ENCODE results near the gene SLIT1.

The SLIT1 gene

DNA sequence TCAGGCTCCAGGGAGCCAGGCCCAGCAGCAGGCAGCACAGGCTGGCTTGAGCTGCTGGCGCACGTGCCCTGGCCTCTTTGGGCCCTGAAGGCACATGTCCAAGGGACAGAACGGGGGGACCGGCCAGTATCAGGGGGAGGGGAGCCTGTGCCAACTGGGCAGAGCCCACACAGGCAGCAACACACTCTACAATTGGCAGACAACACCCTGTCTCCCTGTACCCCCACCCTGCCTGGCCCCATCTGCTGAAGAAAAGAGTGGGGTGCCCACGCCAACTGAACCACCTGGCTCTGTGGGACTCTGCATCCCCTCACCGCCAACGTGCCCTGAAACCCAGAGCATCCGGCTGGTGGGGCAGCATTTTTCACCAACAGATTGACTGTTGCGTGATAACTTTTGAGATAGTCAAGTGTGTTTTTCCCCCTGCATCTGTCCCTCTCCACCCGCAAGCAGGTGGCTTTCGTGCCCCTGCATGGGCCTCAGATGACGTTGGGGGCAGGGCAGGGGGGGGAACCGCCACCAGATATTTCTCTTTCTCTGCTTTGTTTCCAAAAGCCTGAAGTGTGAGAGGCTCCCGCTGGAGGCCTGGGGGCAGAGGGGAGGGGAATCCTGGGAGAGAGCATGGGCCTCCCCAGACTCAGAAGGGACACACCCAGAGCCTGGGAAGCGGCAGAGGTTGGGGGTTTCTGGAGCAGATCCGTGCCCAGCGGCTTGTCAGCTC is 21.8 kb downstream of the SLIT1 start:
- H3K9me3 ChIP-seq (ENCODE audit: control insufficient read depth, low read length): no peaks in the 10 kb centered on the region
- no peaks in the 10 kb centered on the region for H3K36me3 ChIP-seq (ENCODE audit: control insufficient read depth, insufficient read depth, low read length)
- no peaks in the 10 kb centered on the region for H3K4me1 ChIP-seq (ENCODE audit: control insufficient read depth, insufficient read depth, low read length, poor library complexity, severe bottlenecking)
- no peak overlapping the region for H3K27ac ChIP-seq (ENCODE audit: insufficient read depth, low read length, poor library complexity, severe bottlenecking)
- H3K4me3 ChIP-seq (ENCODE audit: insufficient read depth, low read depth, low read length, poor library complexity, severe bottlenecking): no peak overlapping the region
- H3K27me3 ChIP-seq (replicated peaks; ENCODE audit: control insufficient read depth, insufficient read depth, low read length, poor library complexity, severe bottlenecking): no peaks in the 10 kb centered on the region
- no peak for DNase-seq

GRCh38 chr10:97163181-97163580 is 22.6 kb downstream of the SLIT1 start:
- H3K36me3 ChIP-seq (ENCODE audit: control insufficient read depth, insufficient read depth, low read length): no peaks in the 10 kb centered on the region
- no peaks in the 10 kb centered on the region for H3K9me3 ChIP-seq (ENCODE audit: control insufficient read depth, low read length)
- H3K27me3 ChIP-seq (replicated peaks; ENCODE audit: control insufficient read depth, insufficient read depth, low read length, poor library complexity, severe bottlenecking): no peaks in the 10 kb centered on the region
- H3K4me1 ChIP-seq (ENCODE audit: control insufficient read depth, insufficient read depth, low read length, poor library complexity, severe bottlenecking): no peaks in the 10 kb centered on the region
- DNase-seq: no peak
- H3K4me3 ChIP-seq (ENCODE audit: insufficient read depth, low read depth, low read length, poor library complexity, severe bottlenecking): no peak overlapping the region
- H3K27ac ChIP-seq (ENCODE audit: insufficient read depth, low read length, poor library complexity, severe bottlenecking): no peak overlapping the region

DNA sequence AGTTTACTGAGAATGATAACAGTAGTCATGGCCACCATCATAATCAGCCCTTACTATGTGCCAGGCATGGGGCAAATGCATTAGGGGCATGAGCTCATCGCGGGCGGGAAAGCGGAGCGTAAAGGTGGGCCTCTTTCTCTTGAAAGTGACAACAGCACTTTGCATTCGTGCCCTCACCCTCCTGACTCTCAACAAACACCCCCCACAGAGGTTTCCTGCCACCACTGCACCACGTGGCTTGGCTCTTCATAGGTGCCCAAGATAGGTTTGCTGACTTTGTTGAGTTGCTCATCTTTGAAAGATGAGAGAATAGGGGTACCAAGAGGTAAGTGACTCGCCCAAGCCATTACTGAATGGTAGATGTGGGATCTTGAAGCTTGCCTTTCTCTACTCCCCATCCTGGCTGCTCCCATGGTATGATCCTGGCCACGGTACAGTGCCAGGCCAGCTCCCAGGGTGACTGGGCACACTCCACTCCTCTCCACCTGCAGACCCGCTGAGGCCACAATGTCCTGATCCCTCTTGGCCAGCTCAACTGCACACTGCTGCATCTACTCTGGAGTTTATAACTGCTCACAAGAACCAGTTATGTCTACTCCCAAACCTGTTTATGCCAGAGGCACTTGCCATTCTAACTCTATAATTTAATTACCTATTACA is 26.0 kb downstream of the SLIT1 start:
- H3K9me3 ChIP-seq (ENCODE audit: control insufficient read depth, low read length): no peaks in the 10 kb centered on the region
- H3K27me3 ChIP-seq (replicated peaks; ENCODE audit: control insufficient read depth, insufficient read depth, low read length, poor library complexity, severe bottlenecking): no peaks in the 10 kb centered on the region
- DNase-seq: no peak
- H3K27ac ChIP-seq (ENCODE audit: insufficient read depth, low read length, poor library complexity, severe bottlenecking): no peak overlapping the region
- no peaks in the 10 kb centered on the region for H3K36me3 ChIP-seq (ENCODE audit: control insufficient read depth, insufficient read depth, low read length)
- no peak overlapping the region for H3K4me3 ChIP-seq (ENCODE audit: insufficient read depth, low read depth, low read length, poor library complexity, severe bottlenecking)
- no peaks in the 10 kb centered on the region for H3K4me1 ChIP-seq (ENCODE audit: control insufficient read depth, insufficient read depth, low read length, poor library complexity, severe bottlenecking)

- Histone ChIP-seq H3K36me3 (ENCODE audit: control insufficient read depth, insufficient read depth, low read length) (no peaks in the 10 kb centered on the region), H3K9me3 (ENCODE audit: control insufficient read depth, low read length) (no peaks in the 10 kb centered on the region), H3K27ac (ENCODE audit: insufficient read depth, low read length, poor library complexity, severe bottlenecking) (no peak overlapping the region), H3K4me1 (ENCODE audit: control insufficient read depth, insufficient read depth, low read length, poor library complexity, severe bottlenecking) (no peaks in the 10 kb centered on the region), H3K27me3 (replicated peaks; ENCODE audit: control insufficient read depth, insufficient read depth, low read length, poor library complexity, severe bottlenecking) (no peaks in the 10 kb centered on the region), H3K4me3 (ENCODE audit: insufficient read depth, low read depth, low read length, poor library complexity, severe bottlenecking) (no peak overlapping the region)
- no peak for DNase-seq
These were observed 28.1 kb downstream of the SLIT1 start for GRCh38 chr10:97157578-97158095.

- Histone ChIP-seq H3K4me3 (ENCODE audit: insufficient read depth, low read depth, low read length, poor library complexity, severe bottlenecking) (no peak overlapping the region), H3K36me3 (ENCODE audit: control insufficient read depth, insufficient read depth, low read length) (no peaks in the 10 kb centered on the region), H3K4me1 (ENCODE audit: control insufficient read depth, insufficient read depth, low read length, poor library complexity, severe bottlenecking) (no peaks in the 10 kb centered on the region), H3K27me3 (replicated peaks; ENCODE audit: control insufficient read depth, insufficient read depth, low read length, poor library complexity, severe bottlenecking) (no peaks in the 10 kb centered on the region), H3K9me3 (ENCODE audit: control insufficient read depth, low read length) (no peaks in the 10 kb centered on the region), H3K27ac (ENCODE audit: insufficient read depth, low read length, poor library complexity, severe bottlenecking) (no peak overlapping the region)
- no peak for DNase-seq
These were observed 31.0 kb downstream of the SLIT1 start for GRCh38 chr10:97154781-97155180.

- Histone ChIP-seq H3K9me3 (ENCODE audit: control insufficient read depth, low read length) (no peaks in the 10 kb centered on the region), H3K4me1 (ENCODE audit: control insufficient read depth, insufficient read depth, low read length, poor library complexity, severe bottlenecking) (no peaks in the 10 kb centered on the region), H3K27ac (ENCODE audit: insufficient read depth, low read length, poor library complexity, severe bottlenecking) (no peak overlapping the region), H3K4me3 (ENCODE audit: insufficient read depth, low read depth, low read length, poor library complexity, severe bottlenecking) (no peak overlapping the region), H3K36me3 (ENCODE audit: control insufficient read depth, insufficient read depth, low read length) (no peaks in the 10 kb centered on the region), H3K27me3 (replicated peaks; ENCODE audit: control insufficient read depth, insufficient read depth, low read length, poor library complexity, severe bottlenecking) (no peaks in the 10 kb centered on the region)
- no peak for DNase-seq
These were observed 31.6 kb downstream of the SLIT1 start for GRCh38 chr10:97154162-97154561.

DNA sequence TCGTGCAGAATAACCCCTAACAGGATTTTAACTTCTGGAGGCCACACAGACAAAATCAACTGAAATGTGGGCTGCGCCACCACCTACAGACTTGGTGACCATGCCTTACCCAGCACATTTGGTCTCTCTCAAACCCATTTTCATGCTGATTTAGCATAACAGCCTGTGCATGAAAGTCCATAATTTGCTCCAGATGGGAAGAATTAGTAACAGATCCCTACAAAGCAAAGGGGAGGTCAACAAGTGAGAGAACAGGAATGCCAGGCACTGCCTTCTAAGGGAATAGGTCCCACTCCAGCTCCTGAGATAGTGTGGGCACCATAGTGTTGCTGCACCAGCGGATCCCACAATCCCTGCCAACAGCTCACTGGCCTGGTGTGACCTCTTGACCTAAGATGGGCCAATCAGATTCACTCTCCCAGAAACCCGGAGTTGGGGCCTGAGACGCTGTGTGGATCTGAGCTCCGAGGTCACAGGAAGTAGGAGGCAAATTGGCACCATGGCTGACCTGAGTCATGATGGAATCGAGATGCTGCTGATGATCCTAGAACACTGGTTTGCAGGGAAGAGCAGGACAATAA is 32.4 kb downstream of the SLIT1 start:
- Histone ChIP-seq H3K4me3 (ENCODE audit: insufficient read depth, low read depth, low read length, poor library complexity, severe bottlenecking) (no peak overlapping the region), H3K4me1 (ENCODE audit: control insufficient read depth, insufficient read depth, low read length, poor library complexity, severe bottlenecking) (no peaks in the 10 kb centered on the region), H3K27me3 (replicated peaks; ENCODE audit: control insufficient read depth, insufficient read depth, low read length, poor library complexity, severe bottlenecking) (no peaks in the 10 kb centered on the region), H3K36me3 (ENCODE audit: control insufficient read depth, insufficient read depth, low read length) (no peaks in the 10 kb centered on the region), H3K27ac (ENCODE audit: insufficient read depth, low read length, poor library complexity, severe bottlenecking) (no peak overlapping the region), H3K9me3 (ENCODE audit: control insufficient read depth, low read length) (no peaks in the 10 kb centered on the region)
- DNase-seq: no peak

DNA sequence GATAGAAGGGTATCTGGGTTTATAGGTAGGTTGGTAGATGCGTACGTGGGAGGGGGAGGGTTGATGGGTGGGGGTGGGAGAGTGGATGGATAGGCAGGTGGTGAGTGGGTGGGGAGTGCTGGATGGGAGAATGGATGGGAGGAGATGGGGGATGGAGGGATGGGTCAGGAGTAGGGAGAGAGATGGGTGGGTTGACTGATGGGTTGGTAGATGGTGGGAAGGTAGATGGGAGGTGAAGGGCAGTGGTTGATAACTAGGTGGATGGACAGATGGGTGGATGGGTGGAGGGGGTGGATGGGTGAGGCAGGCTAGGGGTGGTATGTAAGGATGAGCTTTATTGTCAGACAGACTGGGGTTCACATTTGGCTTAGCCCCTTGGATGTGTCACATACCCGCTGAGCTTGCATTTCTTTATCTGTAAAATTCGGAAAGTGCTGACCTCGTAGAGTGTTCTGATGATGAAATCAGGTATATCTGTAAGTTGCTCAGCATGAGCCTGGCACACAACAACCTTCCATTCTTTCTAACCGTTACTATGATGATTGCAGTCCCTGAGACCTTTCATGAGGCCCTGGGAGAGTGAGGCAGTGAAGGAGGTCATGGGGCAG is 34.3 kb downstream of the SLIT1 start:
- Histone ChIP-seq H3K27me3 (replicated peaks; ENCODE audit: control insufficient read depth, insufficient read depth, low read length, poor library complexity, severe bottlenecking) (no peaks in the 10 kb centered on the region), H3K27ac (ENCODE audit: insufficient read depth, low read length, poor library complexity, severe bottlenecking) (no peak overlapping the region), H3K36me3 (ENCODE audit: control insufficient read depth, insufficient read depth, low read length) (no peaks in the 10 kb centered on the region), H3K4me3 (ENCODE audit: insufficient read depth, low read depth, low read length, poor library complexity, severe bottlenecking) (no peak overlapping the region), H3K4me1 (ENCODE audit: control insufficient read depth, insufficient read depth, low read length, poor library complexity, severe bottlenecking) (no peaks in the 10 kb centered on the region), H3K9me3 (ENCODE audit: control insufficient read depth, low read length) (no peaks in the 10 kb centered on the region)
- no peak for DNase-seq

DNA sequence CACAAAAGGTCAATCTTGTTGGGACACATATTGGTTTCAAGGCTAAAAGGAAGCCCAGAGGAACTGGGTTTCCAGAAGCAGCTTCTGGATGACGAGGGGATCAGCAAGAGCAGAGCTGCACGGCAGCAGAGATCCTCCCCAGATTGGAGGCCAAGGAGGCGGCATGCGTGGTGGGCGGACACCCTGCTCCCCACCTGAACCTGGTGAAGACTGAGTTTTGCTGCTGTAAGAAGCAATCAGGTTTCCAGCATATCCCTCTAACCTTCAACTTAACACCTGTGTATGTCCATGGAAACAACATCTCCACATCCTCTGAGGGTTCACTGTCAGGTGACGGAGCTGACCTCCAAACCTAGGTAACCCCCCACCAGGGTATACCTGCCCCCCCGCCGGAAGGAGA is 35.1 kb downstream of the SLIT1 start:
- no peak overlapping the region for H3K4me3 ChIP-seq (ENCODE audit: insufficient read depth, low read depth, low read length, poor library complexity, severe bottlenecking)
- H3K36me3 ChIP-seq (ENCODE audit: control insufficient read depth, insufficient read depth, low read length): no peaks in the 10 kb centered on the region
- H3K4me1 ChIP-seq (ENCODE audit: control insufficient read depth, insufficient read depth, low read length, poor library complexity, severe bottlenecking): no peaks in the 10 kb centered on the region
- no peaks in the 10 kb centered on the region for H3K9me3 ChIP-seq (ENCODE audit: control insufficient read depth, low read length)
- H3K27ac ChIP-seq (ENCODE audit: insufficient read depth, low read length, poor library complexity, severe bottlenecking): no peak overlapping the region
- no peak for DNase-seq
- no peaks in the 10 kb centered on the region for H3K27me3 ChIP-seq (replicated peaks; ENCODE audit: control insufficient read depth, insufficient read depth, low read length, poor library complexity, severe bottlenecking)

All from effector memory CD4-positive, alpha-beta T cell (primary cell).